Fibroblast of skin of scalp (primary cell): ENCODE results near the gene CAMTA1.

Source experiments
- DNase-seq: peaks from one replicate; pipeline ENCODE4 v3.0.0-alpha.2; 2013

Gene CAMTA1

GRCh38 chr1:7218210-7218832 lies 433.1 kb downstream of the CAMTA1 start:
- peak; percentile 64 for DNase-seq

DNA sequence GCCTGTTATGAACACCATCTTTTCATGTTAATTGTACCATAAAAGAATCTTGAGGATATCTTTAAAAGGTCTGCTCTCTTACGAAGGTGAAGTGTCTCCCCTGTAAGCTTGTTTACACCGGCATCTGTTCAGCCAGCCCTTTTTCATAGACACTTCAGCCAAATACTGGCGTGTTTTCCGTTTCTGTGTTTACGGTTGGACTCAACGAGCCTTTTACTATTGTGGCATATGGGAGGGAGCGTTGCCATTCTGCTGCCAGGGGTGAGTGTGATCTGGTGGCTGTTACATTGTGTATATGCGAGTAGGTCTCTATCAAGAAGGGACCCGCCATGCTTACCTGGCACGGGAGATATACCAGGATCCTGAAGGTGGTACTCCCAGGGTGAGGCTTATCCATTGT lies 433.8 kb downstream of the CAMTA1 start:
- DNase-seq, result no peak

- DNase-seq, result peak; percentile 85
Observed at GRCh38 chr1:7220007-7220406, 434.8 kb downstream of the CAMTA1 start.

GRCh38 chr1:7220712-7221252 lies 435.5 kb downstream of the CAMTA1 start:
- no peak for DNase-seq

DNA sequence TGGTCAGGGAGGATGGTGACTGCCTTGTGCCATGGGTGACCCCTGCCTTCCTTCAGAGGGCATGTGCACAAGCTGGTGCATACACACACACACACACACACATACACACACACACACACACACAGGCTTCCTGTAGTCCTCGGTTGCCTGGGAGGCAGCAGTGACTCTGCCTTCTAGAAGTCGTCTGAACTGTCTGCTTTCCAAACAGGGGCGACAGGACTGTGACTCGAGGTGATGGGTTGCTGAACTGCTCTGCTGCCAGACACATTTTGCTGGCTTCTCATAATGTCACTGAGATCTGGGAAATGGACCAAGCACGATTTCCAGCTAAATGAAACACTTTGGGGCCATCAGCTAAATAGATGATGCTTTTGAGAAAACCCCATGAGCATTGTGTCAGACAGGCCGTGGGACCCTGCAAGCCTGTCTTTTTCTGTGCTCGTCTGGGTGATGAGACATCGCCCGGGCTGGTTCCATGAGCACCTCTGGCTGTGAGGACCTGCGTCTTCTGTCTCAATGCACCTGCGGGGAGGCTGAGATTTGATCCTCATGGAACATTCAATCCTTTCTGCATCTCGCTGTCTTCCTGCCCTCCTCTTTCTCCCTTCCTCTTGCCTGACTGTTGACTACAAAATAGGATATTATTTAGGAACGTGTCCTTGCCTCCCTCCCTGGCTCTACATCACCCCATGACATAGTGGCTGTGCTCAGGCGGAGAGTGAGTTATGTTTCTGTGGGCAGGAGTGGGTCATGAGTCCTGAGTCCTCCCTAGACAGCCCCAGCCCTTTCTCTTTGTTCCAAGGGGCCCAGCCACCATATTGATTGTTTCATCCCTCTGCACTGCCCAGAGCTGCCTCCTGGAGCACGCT lies 436.8 kb downstream of the CAMTA1 start:
- DNase-seq, result peak; percentile 54

DNA sequence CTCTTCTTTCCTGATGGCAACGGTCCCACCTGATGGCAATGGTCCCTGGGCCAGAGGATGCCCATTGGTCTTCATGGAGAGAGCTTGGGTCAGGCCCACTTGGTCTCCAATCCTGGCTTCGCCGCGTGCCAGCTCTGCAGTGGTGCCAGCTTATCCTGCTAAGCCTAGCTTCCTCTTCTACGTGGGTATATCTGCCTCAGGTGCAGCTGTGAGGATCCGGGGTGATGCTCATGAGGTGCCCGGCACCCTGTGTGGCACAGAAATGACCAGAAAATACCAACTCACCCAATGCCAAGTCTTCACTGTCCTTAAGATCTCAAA lies 437.4 kb downstream of the CAMTA1 start:
- DNase-seq, result no peak

- peak; percentile 91 for DNase-seq
Observed at GRCh38 chr1:7223334-7224080, 438.3 kb downstream of the CAMTA1 start.

DNA sequence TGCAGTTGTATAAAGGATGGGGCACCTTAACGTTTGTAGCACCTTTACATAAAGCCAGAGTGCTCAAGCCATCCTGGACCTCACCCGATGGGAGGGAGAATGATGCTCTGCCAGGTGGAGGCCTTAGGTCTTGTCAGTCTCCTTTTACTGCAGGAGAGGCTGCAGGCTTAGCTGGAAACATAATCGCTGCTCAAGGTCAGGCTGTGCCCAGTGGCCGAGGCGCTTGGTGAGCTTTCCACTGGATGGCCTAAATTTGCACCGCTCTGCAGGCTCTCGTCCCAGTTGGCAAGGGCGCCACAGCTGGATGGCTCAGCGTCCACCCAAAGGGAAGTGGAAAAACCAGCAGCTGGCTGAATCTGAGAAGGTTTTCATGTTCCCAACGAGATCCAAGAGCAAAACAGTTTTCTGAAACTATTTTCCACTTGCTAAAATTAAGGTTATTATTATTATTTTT lies 438.9 kb downstream of the CAMTA1 start:
- no peak for DNase-seq

DNA sequence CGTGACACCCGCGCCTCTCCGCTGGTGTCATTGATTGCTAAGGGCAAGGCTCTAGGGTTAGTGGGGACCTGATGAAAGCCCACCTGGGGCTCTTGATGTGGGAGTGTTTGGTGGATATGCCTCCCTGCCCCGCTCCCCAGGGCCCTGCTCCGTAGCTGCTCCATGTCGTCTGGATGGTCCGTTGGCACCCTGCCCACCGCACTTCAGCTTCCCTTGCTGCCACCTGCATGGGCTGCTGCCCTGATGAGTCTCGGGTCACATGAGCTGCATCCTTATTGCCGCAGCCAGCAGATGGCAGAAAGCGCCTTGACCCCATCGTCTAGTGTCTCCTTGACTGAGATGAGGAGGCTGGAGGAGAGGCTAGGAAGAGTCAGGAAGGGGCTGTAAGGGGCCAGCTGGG lies 439.4 kb downstream of the CAMTA1 start:
- no peak for DNase-seq

- no peak for DNase-seq
Observed at GRCh38 chr1:7225711-7226505, 440.7 kb downstream of the CAMTA1 start.

DNA sequence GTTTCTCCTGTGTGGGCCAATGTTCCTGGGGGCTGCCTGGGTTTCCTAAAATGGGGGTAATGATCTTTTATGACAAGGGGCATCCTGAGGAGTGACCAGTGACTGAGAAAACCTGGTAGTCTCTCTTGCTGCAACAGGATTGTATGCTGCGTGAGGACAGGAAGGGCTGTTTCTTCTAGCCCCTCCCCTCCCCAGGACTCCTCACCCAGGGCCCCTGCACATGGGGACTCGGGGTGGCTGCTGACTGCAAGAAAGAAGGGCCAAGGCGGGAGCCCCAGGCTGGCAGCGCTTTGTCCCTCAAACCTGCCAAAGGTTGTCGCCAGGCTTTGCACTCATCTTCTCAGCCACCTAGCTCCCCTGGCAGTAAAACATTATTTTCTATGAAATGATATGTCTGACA lies 442.4 kb downstream of the CAMTA1 start:
- no peak for DNase-seq

GRCh38 chr1:7228252-7228961 lies 443.2 kb downstream of the CAMTA1 start:
- DNase-seq, result no peak

DNA sequence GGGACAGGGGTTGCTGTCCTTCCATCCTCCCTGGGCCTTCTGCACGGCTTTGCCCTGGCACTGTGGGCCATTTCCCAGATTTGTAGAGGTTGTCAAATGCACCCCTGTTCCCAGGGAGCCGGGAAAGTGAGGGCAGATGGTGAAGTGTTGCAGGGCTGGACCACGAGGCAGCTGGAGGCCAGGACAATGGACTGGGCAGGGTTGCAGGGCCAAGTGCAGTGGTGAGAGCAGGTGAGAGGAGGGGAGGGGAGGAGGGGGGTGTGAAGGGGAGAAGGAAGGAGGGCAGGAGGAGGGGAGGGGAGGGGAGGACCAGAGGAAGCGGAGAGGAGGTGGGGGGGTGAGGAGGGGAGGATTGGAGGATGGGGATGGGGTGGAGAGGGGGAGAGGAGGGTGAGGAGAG lies 443.9 kb downstream of the CAMTA1 start:
- DNase-seq, result no peak

DNA sequence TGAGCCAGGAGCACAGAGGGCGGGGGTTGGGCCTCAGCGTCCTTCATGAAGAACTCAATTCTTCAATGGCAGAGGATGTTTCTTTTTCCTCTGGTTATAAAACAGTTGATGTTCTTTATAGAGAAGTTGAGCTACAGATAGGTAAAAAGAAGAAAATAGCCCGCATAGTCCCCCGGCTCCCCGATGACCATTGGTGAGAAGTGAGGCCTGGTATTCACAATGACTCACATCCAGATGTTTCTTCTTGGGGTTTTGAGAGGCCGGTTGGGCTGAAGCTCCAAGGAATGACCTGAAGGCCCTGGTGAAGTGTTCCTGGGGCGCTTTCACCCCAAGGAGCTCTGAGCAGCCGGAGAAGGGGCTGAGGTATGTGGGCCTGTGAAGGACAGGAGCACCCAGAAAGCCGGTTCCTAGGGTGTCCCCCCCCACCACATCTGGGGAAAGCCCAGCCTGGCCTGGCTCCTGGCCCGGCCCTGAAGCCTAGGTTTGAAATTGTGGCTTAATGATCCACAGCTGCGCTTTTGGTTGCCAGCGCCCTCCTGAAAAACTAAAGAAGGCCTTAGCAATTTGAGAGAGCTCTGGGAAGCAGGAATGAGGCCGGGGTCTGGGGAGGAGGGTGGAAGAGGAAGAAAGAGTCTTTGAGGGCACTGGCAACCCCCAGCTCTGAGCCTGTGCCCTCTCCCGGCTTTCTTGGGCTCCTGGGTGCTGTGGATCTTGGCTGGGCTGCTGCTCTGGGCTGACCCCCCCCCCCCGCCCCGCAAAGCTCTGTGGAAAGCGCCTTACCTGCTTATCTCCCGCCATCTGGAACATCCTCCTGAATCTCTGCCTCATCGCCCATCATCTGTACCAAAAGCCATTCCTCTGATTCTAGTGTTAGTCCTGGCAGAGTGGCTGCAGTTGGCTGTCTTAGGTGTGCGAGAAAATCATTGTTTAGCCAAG lies 444.7 kb downstream of the CAMTA1 start:
- peak; percentile 64 for DNase-seq

- DNase-seq, result no peak
Observed at GRCh38 chr1:7232441-7233236, 447.4 kb downstream of the CAMTA1 start.

DNA sequence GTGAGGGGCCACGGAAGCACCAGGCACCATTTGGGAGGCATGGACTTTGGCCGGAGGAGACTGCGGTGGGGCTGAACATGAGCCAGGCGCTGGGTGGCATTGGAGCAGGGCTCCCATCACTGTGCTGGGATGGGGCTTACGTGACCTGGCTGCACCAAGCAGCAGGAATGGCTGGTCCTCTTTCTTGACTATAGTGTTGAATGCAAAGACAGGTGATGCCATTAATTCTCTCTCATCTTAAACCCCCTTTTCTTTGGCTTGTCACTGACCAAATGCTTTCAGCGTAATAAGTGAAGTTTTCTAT lies 447.9 kb downstream of the CAMTA1 start:
- DNase-seq, result no peak

DNA sequence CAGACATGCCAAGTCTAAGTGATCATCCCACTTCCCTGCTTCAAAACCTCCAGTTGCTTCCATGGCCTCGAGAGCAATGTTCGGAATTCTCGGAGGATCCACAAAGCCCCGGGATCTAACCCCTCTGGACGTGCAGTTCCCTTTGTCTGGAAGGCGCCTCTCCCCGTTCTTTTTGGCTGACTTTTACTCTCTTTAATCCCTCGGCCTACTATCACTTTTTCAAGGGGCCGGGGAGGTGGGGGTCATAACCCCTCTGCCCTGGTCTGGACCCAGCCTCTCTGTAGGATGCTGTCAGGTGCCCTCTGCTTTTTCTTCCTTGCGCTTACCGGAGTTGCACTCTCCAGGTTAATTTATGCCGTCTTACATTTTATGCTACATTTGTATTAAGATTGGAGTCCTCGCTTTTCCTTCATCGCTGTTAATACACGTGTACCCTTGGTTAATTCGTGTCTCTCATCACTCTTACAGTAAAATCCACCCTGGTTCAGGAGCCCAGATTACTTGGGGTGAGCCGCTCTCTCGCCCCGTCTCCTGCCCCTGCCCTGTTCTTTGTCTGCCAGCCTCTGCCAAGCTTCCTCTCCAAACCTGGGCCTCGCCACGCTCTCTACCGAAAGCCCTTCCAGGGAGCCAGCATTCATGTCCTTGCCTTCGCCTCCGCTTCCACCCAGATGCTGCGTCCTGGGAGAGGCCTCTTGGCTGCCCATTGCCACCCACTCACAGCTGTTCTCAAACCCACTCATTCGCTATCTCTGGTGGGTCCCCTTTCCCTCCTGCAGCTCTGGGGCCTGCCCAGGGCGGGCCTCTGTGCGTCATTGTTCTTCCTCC lies 448.6 kb downstream of the CAMTA1 start:
- no peak for DNase-seq

DNA sequence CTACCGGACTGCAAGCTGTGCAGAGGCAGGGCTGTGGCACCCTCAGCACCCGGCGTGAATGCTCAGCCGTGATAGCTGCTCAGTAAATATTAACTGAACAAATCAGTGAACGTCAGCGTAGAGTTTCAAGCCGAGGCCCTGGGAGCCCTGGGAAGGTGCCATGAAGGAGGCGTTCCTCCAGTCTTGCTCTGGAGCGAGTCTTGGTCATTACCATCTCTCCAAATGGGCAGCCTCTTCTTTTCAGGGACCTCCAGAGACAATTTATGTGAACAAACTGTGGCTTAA lies 449.2 kb downstream of the CAMTA1 start:
- no peak for DNase-seq

DNA sequence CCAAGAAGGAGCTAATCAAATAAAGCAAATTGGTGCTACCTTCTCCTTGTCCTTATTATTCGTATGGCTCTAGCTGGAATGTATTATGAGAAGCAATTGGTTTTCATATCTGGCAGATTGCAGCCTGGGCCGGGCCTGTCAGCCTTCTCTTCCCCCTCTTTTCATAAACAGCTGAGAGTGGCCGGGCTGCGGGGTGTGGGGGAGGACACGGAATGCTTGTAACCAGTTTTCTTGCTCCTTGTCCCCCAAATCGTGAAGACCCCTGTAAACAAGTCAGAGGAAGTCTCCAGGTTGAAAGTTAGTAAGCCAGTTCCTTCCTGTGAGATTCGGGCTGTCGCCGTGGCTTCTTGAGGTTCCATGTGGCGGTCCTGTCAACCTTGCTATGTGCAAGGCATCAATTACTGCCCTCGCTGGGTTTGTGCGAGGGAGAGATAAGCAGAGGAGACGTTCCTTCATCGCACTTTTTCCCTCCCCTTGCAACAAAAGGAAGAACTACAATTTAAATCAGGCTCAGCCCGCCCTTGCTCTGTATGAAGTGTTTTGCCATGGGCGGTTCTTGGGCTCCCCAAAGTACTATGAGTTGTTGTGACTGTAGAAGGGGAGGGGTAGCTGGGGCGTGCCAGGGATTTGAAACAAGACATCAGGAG lies 450.7 kb downstream of the CAMTA1 start:
- DNase-seq, result no peak
